ENCODE data around the gene PTPRD.

DNA sequence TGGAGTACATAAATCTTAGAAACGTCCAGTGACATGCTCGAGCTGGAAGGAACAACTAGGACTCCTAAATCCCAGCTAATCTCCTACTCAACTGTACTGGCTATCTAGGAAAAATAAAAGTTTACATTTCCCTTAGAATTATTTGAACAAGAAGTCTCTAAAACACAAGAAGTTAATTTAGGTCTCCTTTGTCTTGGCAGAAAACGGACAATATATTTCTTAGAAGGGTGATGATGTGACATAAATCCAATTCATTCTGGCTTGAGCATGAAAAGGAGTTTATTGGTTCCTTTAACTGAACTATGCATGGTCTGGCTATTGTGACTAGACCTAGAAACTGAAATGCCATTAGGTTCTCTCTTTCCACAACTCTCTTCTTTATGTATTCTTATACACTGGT, 1571.0 kb downstream of the PTPRD start:
- TF ChIP-seq CTCF (IDR thresholded peaks at IDR 0.05) (no peak), POLR2A (IDR thresholded peaks at IDR 0.05) (no peak)

All from thyroid gland (tissue), 4 donors.